Natural killer cell (primary cell): ENCODE measurements around the gene RORC. TPM values are rescaled to one million over a fixed set of nuclear protein-coding genes. Genes with fewer than 3 reads are reported as not detected.

ENCODE experiments used
- ATAC-seq, 3 donors: fragments of 150-1000 bp in 2 of 3; fragments of 200-7000 bp in 1 of 3; cut with Tn5 transposase; 1 replicate in 1 of 3; 2 replicates in 2 of 3; pipeline ENCODE4 v1.10.0; 2021; ENCODE audit warnings: mild to moderate bottlenecking in 2 of 3, moderate library complexity in 2 of 3
- DNase-seq, 2 donors: peaks; one replicate each; pipeline versions ENCODE4 v3.0.0 to v3.0.0-alpha.2; 2013 to 2021; ENCODE audit warnings: mixed read lengths in 1 of 2
- H3K27ac ChIP-seq: one replicate; pipeline ENCODE4 v1.5.1; 2013; ENCODE audit warnings: mild to moderate bottlenecking, low read length
- H3K27me3 ChIP-seq: one replicate; pipeline ENCODE4 v1.6.1; 2013; ENCODE audit warnings: low read length; ENCODE audit not compliant: control insufficient read depth, insufficient read depth
- H3K36me3 ChIP-seq: one replicate; pipeline ENCODE4 v1.6.1; 2013; ENCODE audit warnings: low read length; ENCODE audit not compliant: control insufficient read depth, insufficient read depth
- H3K4me1 ChIP-seq: one replicate; pipeline ENCODE4 v1.6.1; 2013; ENCODE audit warnings: low read length; ENCODE audit not compliant: control insufficient read depth, insufficient read depth
- H3K4me3 ChIP-seq: one replicate; pipeline ENCODE4 v1.5.1; 2013; ENCODE audit warnings: low read length
- H3K9me3 ChIP-seq: one replicate; pipeline ENCODE4 v1.6.1; 2013; ENCODE audit warnings: low read length; ENCODE audit not compliant: control insufficient read depth, insufficient read depth
- H3K27ac Mint-ChIP-seq, 2 donors: one replicate each; pipeline ENCODE4 v1.8.0; 2022; ENCODE audit warnings: mild to moderate bottlenecking in 2 of 2, mixed read lengths in 2 of 2, moderate library complexity in 1 of 2
- H3K27me3 Mint-ChIP-seq, 2 donors: one replicate each; pipeline ENCODE4 v1.8.0; 2022; ENCODE audit warnings: low read depth in 2 of 2, mixed read lengths in 2 of 2
- H3K36me3 Mint-ChIP-seq: one replicate; pipeline ENCODE4 v1.8.0; 2022; ENCODE audit warnings: mixed read lengths
- H3K4me1 Mint-ChIP-seq, 2 donors: one replicate each; pipeline ENCODE4 v1.8.0; 2022; ENCODE audit warnings: mixed read lengths in 2 of 2
- H3K4me3 Mint-ChIP-seq: one replicate; pipeline ENCODE4 v1.8.0; 2022; ENCODE audit warnings: mild to moderate bottlenecking, moderate library complexity, mixed read lengths
- H3K9me3 Mint-ChIP-seq, 2 donors: one replicate each; pipeline ENCODE4 v1.8.0; 2022; ENCODE audit warnings: mixed read lengths in 2 of 2
- CTCF ChIP-seq: fragments of 200-600 bp; IDR thresholded peaks from one replicate; pipeline ENCODE4 v1.8.0; 2022; ENCODE audit warnings: antibody characterized with exemption
- WGBS: methylation state at CpG from one replicate; pipeline ENCODE4 v1.1.7; 2013; ENCODE audit warnings: missing lambda C conversion rate; ENCODE audit not compliant: insufficient coverage; 5-methylcytosine and 5-hydroxymethylcytosine counted together
- intact Hi-C: fragments of 100-400 bp; cut with micrococcal nuclease; formaldehyde crosslinking; loops from one replicate; pipeline ENCODE4 v1.14.2; 2022
- total RNA-seq, 4 donors: library from RNA; stranded (reverse); fragments of 120-200 nt in 1 of 4; gene quantifications; one replicate each; pipeline versions ENCODE4 v1.2.3 to v1.2.4, GENCODE V29; 2013 to 2022

RORC gene
- total RNA-seq, 3 donors from 2014 or later (not counting 1 experiment from before 2014, with no cell fraction given): 0.14 to 0.78 (median 0.70) TPM

DNA sequence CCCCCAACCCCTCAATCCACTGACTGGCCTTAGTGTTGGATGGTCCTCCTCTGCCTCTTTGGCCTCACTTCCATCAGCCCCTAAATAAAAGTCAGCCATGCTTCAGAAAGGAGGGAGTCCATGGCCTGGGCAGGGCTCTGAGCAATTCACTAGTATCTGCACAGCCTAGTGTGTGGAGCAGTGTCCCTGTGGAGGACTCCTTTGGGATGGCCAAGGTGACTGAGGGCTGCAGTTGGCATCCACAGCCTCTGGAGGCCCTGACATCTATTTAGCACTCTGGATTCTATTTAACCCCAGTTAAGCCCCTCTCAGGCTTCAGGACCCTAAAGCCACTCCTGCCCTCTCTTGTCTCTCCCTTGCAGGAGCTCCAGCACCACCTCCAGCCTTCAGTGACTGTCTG, 18.3 kb upstream of the RORC start:
- H3K27me3 ChIP-seq: no peaks in the 10 kb centered on the region
- peaks cover 14 to 21% of the 10 kb centered on the region in 2 donors for H3K27me3 Mint-ChIP-seq
- TF ChIP-seq CTCF: no peak
- H3K36me3 Mint-ChIP-seq: no peaks in the 10 kb centered on the region
- H3K4me1 ChIP-seq: no peaks in the 10 kb centered on the region
- no peak overlapping the region for H3K4me3 ChIP-seq
- no peaks in the 10 kb centered on the region for H3K36me3 ChIP-seq
- H3K9me3 ChIP-seq: no peaks in the 10 kb centered on the region
- H3K27ac Mint-ChIP-seq: no peak overlapping the region
- ATAC-seq (no peak), DNase-seq (no peak)
- H3K27ac ChIP-seq: no peak overlapping the region
- H3K4me3 Mint-ChIP-seq: no peak overlapping the region
- no peaks in the 10 kb centered on the region for H3K9me3 Mint-ChIP-seq
- H3K4me1 Mint-ChIP-seq: no peaks in the 10 kb centered on the region
- intact Hi-C loops: no loop called here

- Histone ChIP-seq H3K4me1 (no peaks in the 10 kb centered on the region), H3K9me3 (no peaks in the 10 kb centered on the region), H3K36me3 (no peaks in the 10 kb centered on the region), H3K4me3 (no peak overlapping the region), H3K27me3 (no peaks in the 10 kb centered on the region), H3K27ac (no peak overlapping the region)
- no peaks in the 10 kb centered on the region for H3K9me3 Mint-ChIP-seq
- no peak overlapping the region for H3K4me3 Mint-ChIP-seq
- H3K27me3 Mint-ChIP-seq: peaks cover 18 to 28% of the 10 kb centered on the region in 2 donors
- no peaks in the 10 kb centered on the region for H3K4me1 Mint-ChIP-seq
- ATAC-seq (no peak), DNase-seq (no peak)
- WGBS: 69% methylated on average over 3 of the region's 3 CpGs
- intact Hi-C loops: no loop called here
- H3K27ac Mint-ChIP-seq: no peak overlapping the region
- no peak for TF ChIP-seq CTCF
- no peaks in the 10 kb centered on the region for H3K36me3 Mint-ChIP-seq
These were observed 17.5 kb upstream of the RORC start for GRCh38 chr1:151849126-151849525.

- 75% methylated on average over 9 of the region's 11 CpGs for WGBS
- no peaks in the 10 kb centered on the region for H3K9me3 ChIP-seq
- H3K27ac ChIP-seq: no peak overlapping the region
- Mint-ChIP-seq H3K27ac (no peak overlapping the region), H3K4me1 (no peaks in the 10 kb centered on the region), H3K9me3 (no peaks in the 10 kb centered on the region), H3K36me3 (no peaks in the 10 kb centered on the region), H3K4me3 (no peak overlapping the region), H3K27me3 (peaks cover 18 to 28% of the 10 kb centered on the region in 2 donors)
- no peak for DNase-seq
- no peak for ATAC-seq
- no peaks in the 10 kb centered on the region for H3K36me3 ChIP-seq
- H3K4me3 ChIP-seq: no peak overlapping the region
- H3K27me3 ChIP-seq: no peaks in the 10 kb centered on the region
- TF ChIP-seq CTCF: no peak
- H3K4me1 ChIP-seq: no peaks in the 10 kb centered on the region
- intact Hi-C loops: no loop called here
These were observed 16.4 kb upstream of the RORC start for GRCh38 chr1:151847867-151848596.
